ENCODE results near the gene TEK. TPM values are rescaled to one million over a fixed set of nuclear protein-coding genes. Genes with fewer than 3 reads are reported as not detected.
A peak's percentile ranks its signal among the peaks of the same experiment; 100 is the strongest.

The TEK gene
- total RNA-seq, 1 donor from 2014 or later: 2.3 TPM

DNA sequence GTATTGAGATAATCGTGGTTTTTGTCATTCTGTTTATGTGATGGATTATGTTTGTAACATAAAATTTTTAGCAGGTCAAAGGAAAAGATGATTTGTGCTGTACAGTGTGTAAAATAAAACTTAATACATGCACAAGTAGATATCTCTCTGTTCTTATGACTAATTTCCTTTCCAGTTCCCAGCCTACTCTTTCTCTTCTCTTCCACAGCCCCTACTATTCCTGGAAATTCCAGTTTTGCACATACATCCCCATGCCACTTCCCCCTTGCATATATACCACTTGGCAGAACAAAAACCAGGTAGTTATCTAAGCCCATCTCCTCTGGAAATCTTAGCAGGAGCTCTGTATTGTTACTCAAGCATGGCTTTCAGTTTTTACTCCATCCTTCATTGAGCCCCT lies 20.2 kb downstream of the TEK start:
- H2AFZ ChIP-seq (ENCODE audit: low read depth, low read length): no peak overlapping the region
- H3K27ac Mint-ChIP-seq (ENCODE audit: unreplicated experiment): no peak overlapping the region
- DNase-seq (ENCODE audit: low read depth): no peak
- TF ChIP-seq, protein P1, sequence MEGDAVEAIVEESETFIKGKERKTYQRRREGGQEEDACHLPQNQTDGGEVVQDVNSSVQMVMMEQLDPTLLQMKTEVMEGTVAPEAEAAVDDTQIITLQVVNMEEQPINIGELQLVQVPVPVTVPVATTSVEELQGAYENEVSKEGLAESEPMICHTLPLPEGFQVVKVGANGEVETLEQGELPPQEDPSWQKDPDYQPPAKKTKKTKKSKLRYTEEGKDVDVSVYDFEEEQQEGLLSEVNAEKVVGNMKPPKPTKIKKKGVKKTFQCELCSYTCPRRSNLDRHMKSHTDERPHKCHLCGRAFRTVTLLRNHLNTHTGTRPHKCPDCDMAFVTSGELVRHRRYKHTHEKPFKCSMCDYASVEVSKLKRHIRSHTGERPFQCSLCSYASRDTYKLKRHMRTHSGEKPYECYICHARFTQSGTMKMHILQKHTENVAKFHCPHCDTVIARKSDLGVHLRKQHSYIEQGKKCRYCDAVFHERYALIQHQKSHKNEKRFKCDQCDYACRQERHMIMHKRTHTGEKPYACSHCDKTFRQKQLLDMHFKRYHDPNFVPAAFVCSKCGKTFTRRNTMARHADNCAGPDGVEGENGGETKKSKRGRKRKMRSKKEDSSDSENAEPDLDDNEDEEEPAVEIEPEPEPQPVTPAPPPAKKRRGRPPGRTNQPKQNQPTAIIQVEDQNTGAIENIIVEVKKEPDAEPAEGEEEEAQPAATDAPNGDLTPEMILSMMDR (IDR thresholded peaks at IDR 0.05; ENCODE audit: insufficient read depth, low read depth, low read length): no peak
- TF ChIP-seq EZH2 (IDR thresholded peaks at IDR 0.05; ENCODE audit: insufficient read depth, low read length): no peak
- no peak for FAIRE-seq
- H3K27me3 Mint-ChIP-seq (ENCODE audit: low read depth, unreplicated experiment): no peaks in the 10 kb centered on the region
- no peak overlapping the region for H3K27ac ChIP-seq (ENCODE audit: low read depth, low read length)
- H3K79me2 ChIP-seq (ENCODE audit: insufficient read depth, low read length): no peaks in the 10 kb centered on the region
- peaks cover 20% of the 10 kb centered on the region for H3K4me1 ChIP-seq (ENCODE audit: insufficient read depth, low read length)
- no peaks in the 10 kb centered on the region for H4K20me1 ChIP-seq (ENCODE audit: insufficient read depth, low read length)
- H3K4me2 ChIP-seq (ENCODE audit: low read length): peak overlapping the region; percentile 3
- H3K4me3 Mint-ChIP-seq (ENCODE audit: unreplicated experiment): no peak overlapping the region
- no peaks in the 10 kb centered on the region for H3K27me3 ChIP-seq (ENCODE audit: insufficient read depth, low read length)
- H3K9me3 Mint-ChIP-seq (ENCODE audit: unreplicated experiment): peaks cover 2% of the 10 kb centered on the region
- H3K4me1 Mint-ChIP-seq (ENCODE audit: low read depth, unreplicated experiment): peaks cover 23% of the 10 kb centered on the region
- H3K4me3 ChIP-seq (ENCODE audit: insufficient read depth, low read depth, low read length): no peak overlapping the region
- H3K9ac ChIP-seq (ENCODE audit: low read length): no peak overlapping the region
- H3K36me3 ChIP-seq (ENCODE audit: insufficient read depth, low read length): no peaks in the 10 kb centered on the region
- no peaks in the 10 kb centered on the region for H3K36me3 Mint-ChIP-seq (ENCODE audit: low read depth, unreplicated experiment)
- no peaks in the 10 kb centered on the region for H3K9me3 ChIP-seq (ENCODE audit: insufficient read depth, low read depth, low read length)

DNA sequence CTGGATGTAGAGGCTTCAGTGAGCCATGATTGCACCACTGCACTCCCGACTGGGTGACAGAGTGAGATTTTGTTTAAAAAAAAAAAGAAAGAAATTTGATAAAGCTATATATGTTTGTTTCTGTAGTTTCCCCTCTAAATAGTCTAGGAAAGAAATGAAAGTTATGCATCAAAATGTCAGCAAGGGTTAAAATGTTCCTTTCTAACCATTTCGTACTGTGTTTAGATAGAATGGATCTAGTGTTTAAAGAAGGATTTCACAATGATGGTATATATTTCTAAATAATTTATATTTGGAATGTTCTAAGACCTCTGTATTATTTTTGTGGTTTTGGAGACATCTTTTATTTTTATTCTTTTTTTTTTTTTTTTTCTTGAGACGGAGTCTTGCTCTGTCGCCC lies 22.7 kb downstream of the TEK start:
- no peak overlapping the region for H3K4me3 ChIP-seq (ENCODE audit: insufficient read depth, low read depth, low read length)
- H3K27me3 ChIP-seq (ENCODE audit: insufficient read depth, low read length): no peaks in the 10 kb centered on the region
- no peak overlapping the region for H3K4me2 ChIP-seq (ENCODE audit: low read length)
- TF ChIP-seq, protein P1 (IDR thresholded peaks at IDR 0.05; ENCODE audit: insufficient read depth, low read depth, low read length): no peak
- TF ChIP-seq EZH2 (IDR thresholded peaks at IDR 0.05; ENCODE audit: insufficient read depth, low read length): no peak
- no peaks in the 10 kb centered on the region for H4K20me1 ChIP-seq (ENCODE audit: insufficient read depth, low read length)
- Mint-ChIP-seq H3K4me3 (ENCODE audit: unreplicated experiment) (no peak overlapping the region), H3K4me1 (ENCODE audit: low read depth, unreplicated experiment) (peaks cover 6% of the 10 kb centered on the region), H3K9me3 (ENCODE audit: unreplicated experiment) (peaks cover 2% of the 10 kb centered on the region), H3K27me3 (ENCODE audit: low read depth, unreplicated experiment) (no peaks in the 10 kb centered on the region), H3K36me3 (ENCODE audit: low read depth, unreplicated experiment) (no peaks in the 10 kb centered on the region), H3K27ac (ENCODE audit: unreplicated experiment) (no peak overlapping the region)
- H2AFZ ChIP-seq (ENCODE audit: low read depth, low read length): no peak overlapping the region
- no peaks in the 10 kb centered on the region for H3K79me2 ChIP-seq (ENCODE audit: insufficient read depth, low read length)
- no peak for FAIRE-seq
- no peak overlapping the region for H3K9ac ChIP-seq (ENCODE audit: low read length)
- H3K27ac ChIP-seq (ENCODE audit: low read depth, low read length): no peak overlapping the region
- no peaks in the 10 kb centered on the region for H3K4me1 ChIP-seq (ENCODE audit: insufficient read depth, low read length)
- DNase-seq (ENCODE audit: low read depth): no peak
- no peaks in the 10 kb centered on the region for H3K9me3 ChIP-seq (ENCODE audit: insufficient read depth, low read depth, low read length)
- no peaks in the 10 kb centered on the region for H3K36me3 ChIP-seq (ENCODE audit: insufficient read depth, low read length)

DNA sequence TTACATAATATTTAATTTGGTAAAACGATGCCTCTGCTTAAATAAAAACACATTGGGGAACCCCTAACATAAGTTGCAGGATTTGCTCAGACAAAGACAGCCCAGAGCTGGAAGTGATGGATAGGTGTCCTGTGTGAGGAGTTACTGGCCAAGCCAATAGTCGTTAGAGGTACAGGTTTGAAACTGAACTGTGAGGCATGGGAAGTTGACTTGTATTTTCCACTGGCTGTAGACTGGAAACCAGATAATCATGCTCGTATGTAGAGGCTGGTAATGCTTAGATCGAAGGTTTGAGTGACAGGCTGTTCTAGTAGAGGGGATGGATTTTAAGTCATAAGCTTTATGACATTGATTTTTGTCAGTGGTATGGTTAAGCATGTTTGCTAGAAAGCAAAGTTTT lies 24.8 kb downstream of the TEK start:
- no peaks in the 10 kb centered on the region for H3K9me3 Mint-ChIP-seq (ENCODE audit: unreplicated experiment)
- FAIRE-seq (peak; percentile 5), DNase-seq (ENCODE audit: low read depth) (no peak)
- H3K27ac ChIP-seq (ENCODE audit: low read depth, low read length): no peak overlapping the region
- no peaks in the 10 kb centered on the region for H3K36me3 Mint-ChIP-seq (ENCODE audit: low read depth, unreplicated experiment)
- TF ChIP-seq, protein P1 (IDR thresholded peaks at IDR 0.05; ENCODE audit: insufficient read depth, low read depth, low read length): no peak
- TF ChIP-seq EZH2 (IDR thresholded peaks at IDR 0.05; ENCODE audit: insufficient read depth, low read length): no peak
- no peak overlapping the region for H3K4me3 ChIP-seq (ENCODE audit: insufficient read depth, low read depth, low read length)
- no peak overlapping the region for H3K4me2 ChIP-seq (ENCODE audit: low read length)
- H3K4me1 ChIP-seq (ENCODE audit: insufficient read depth, low read length): no peaks in the 10 kb centered on the region
- H3K4me3 Mint-ChIP-seq (ENCODE audit: unreplicated experiment): no peak overlapping the region
- no peaks in the 10 kb centered on the region for H3K79me2 ChIP-seq (ENCODE audit: insufficient read depth, low read length)
- no peaks in the 10 kb centered on the region for H4K20me1 ChIP-seq (ENCODE audit: insufficient read depth, low read length)
- H3K4me1 Mint-ChIP-seq (ENCODE audit: low read depth, unreplicated experiment): peaks cover 6% of the 10 kb centered on the region
- H3K27ac Mint-ChIP-seq (ENCODE audit: unreplicated experiment): no peak overlapping the region
- H3K9ac ChIP-seq (ENCODE audit: low read length): no peak overlapping the region
- no peaks in the 10 kb centered on the region for H3K27me3 Mint-ChIP-seq (ENCODE audit: low read depth, unreplicated experiment)
- H3K9me3 ChIP-seq (ENCODE audit: insufficient read depth, low read depth, low read length): no peaks in the 10 kb centered on the region
- no peaks in the 10 kb centered on the region for H3K27me3 ChIP-seq (ENCODE audit: insufficient read depth, low read length)
- H2AFZ ChIP-seq (ENCODE audit: low read depth, low read length): no peak overlapping the region
- H3K36me3 ChIP-seq (ENCODE audit: insufficient read depth, low read length): no peaks in the 10 kb centered on the region
